Endothelial cell of umbilical vein (primary cell): Measurements from ENCODE around the gene DST. TPM values are rescaled to one million over a fixed set of nuclear protein-coding genes. Genes with fewer than 3 reads are reported as not detected.

Experiments
- BruUV-seq: library from RNA; stranded (reverse); fragments of 400-500 nt; replicated peaks from 2 replicates; lab custom pipeline; 2021; lab: Mats Ljungman, UMichigan
- CTCF ChIA-PET: fragments of 300-600, 350-600 bp; sonication (Branson Sonifier 250); formaldehyde crosslinking; loops from one replicate; lab custom pipeline; 2021; ENCODE audit warnings: antibody characterized with exemption, inconsistent platforms; lab: Charles Lee
- POLR2A ChIA-PET: fragments of 300-600, 350-600 bp; sonication (Branson Sonifier 250); formaldehyde crosslinking; loops from one replicate; lab custom pipeline; 2021; ENCODE audit warnings: antibody characterized with exemption, inconsistent platforms; lab: Charles Lee
- DNase-seq: peaks from one replicate; pipeline ENCODE4 v3.0.0-alpha.2; 2011; ENCODE audit warnings: low read depth, low spot score
- FAIRE-seq: peaks from 2 replicates; lab custom pipeline; 2011; peaks lifted over from hg19 to GRCh38; lab: Jason Lieb, UNC
- H2AFZ ChIP-seq: 2 replicates; pipeline ENCODE4 v1.6.0; 2012; ENCODE audit warnings: low read depth, low read length, control low read depth, inconsistent platforms
- H3K27ac ChIP-seq: 2 replicates; pipeline ENCODE4 v1.5.1; 2011; ENCODE audit warnings: low read depth, mild to moderate bottlenecking, control low read depth, low read length, moderate library complexity; ENCODE audit not compliant: insufficient read depth
- H3K27me3 ChIP-seq, 2 experiments: 2 replicates each; pipeline versions ENCODE4 v1.6.0 to v1.6.1; 2011; ENCODE audit warnings: low read length in 2 of 2, mixed read lengths in 1 of 2; ENCODE audit not compliant: control insufficient read depth in 2 of 2, insufficient read depth in 2 of 2
- H3K36me3 ChIP-seq, 2 experiments: 2 replicates in 1 of 2; 3 replicates in 1 of 2; pipeline ENCODE4 v1.5.1; 2011; ENCODE audit warnings: low read length in 2 of 2, mild to moderate bottlenecking in 1 of 2, moderate library complexity in 1 of 2; ENCODE audit not compliant: control insufficient read depth in 2 of 2, insufficient read depth in 2 of 2; ENCODE audit errors: extremely low read depth in 1 of 2
- H3K4me1 ChIP-seq: 3 replicates; pipeline ENCODE4 v1.5.1; 2011; ENCODE audit warnings: mild to moderate bottlenecking, low read length; ENCODE audit not compliant: control insufficient read depth, insufficient read depth; ENCODE audit errors: extremely low read depth
- H3K4me2 ChIP-seq: 2 replicates; pipeline ENCODE4 v1.6.1; 2011; ENCODE audit warnings: low read length, control low read depth, mixed read lengths; ENCODE audit not compliant: insufficient read depth
- H3K4me3 ChIP-seq, 3 experiments: fragments of 200-600 bp in 1 of 3; sonication (generic), shearing (Covaris generic) in 1 of 3; replicated peaks in 1 of 3; 2 replicates each; pipeline ENCODE4 v1.5.1; 2011 to 2016; ENCODE audit warnings: control low read depth in 3 of 3, low read length in 3 of 3, mild to moderate bottlenecking in 2 of 3, inconsistent platforms in 1 of 3, low read depth in 1 of 3, moderate library complexity in 1 of 3; ENCODE audit not compliant: insufficient read depth in 1 of 3
- H3K79me2 ChIP-seq: 2 replicates; pipeline ENCODE4 v1.6.0; 2012; ENCODE audit warnings: low read length, inconsistent platforms; ENCODE audit not compliant: control insufficient read depth, insufficient read depth
- H3K9ac ChIP-seq: replicated peaks from 2 replicates; pipeline ENCODE3; 2011; ENCODE audit warnings: low read length, control low read depth; ENCODE audit not compliant: insufficient read depth; ENCODE audit errors: extremely low read depth
- H3K9me1 ChIP-seq: replicated peaks from 3 replicates; pipeline ENCODE4 v1.6.0; 2011; ENCODE audit warnings: mild to moderate bottlenecking, low read length; ENCODE audit not compliant: control insufficient read depth, insufficient read depth; ENCODE audit errors: extremely low read depth
- H3K9me3 ChIP-seq: replicated peaks from 2 replicates; pipeline ENCODE4 v1.5.1; 2012; ENCODE audit warnings: low read length, inconsistent platforms; ENCODE audit not compliant: control insufficient read depth, insufficient read depth
- H4K20me1 ChIP-seq: replicated peaks from 2 replicates; pipeline ENCODE3; 2011; ENCODE audit warnings: mild to moderate bottlenecking, low read length; ENCODE audit not compliant: control insufficient read depth, insufficient read depth; ENCODE audit errors: extremely low read depth
- EZH2 ChIP-seq: IDR thresholded peaks from 2 replicates; pipeline ENCODE4 v1.6.1; 2012; ENCODE audit warnings: borderline replicate concordance, low read depth, mild to moderate bottlenecking, moderate library complexity, low read length, inconsistent platforms; ENCODE audit not compliant: severe bottlenecking
- FOS ChIP-seq: IDR thresholded peaks from 2 replicates; pipeline ENCODE4 v1.6.1; 2011; ENCODE audit warnings: mild to moderate bottlenecking, low read length, moderate library complexity, borderline replicate concordance; ENCODE audit not compliant: insufficient read depth
- GATA2 ChIP-seq: IDR thresholded peaks from 2 replicates; pipeline ENCODE4 v1.7.0; 2011; ENCODE audit warnings: low read depth, mild to moderate bottlenecking, moderate library complexity, mixed read lengths, low read length; ENCODE audit not compliant: insufficient read length, insufficient read depth
- JUN ChIP-seq: IDR thresholded peaks from 2 replicates; pipeline ENCODE4 v1.6.1; 2011; ENCODE audit warnings: borderline replicate concordance, low read depth; ENCODE audit not compliant: insufficient read length, insufficient read depth
- MYC ChIP-seq: IDR thresholded peaks from one replicate; pipeline ENCODE4 v1.6.1; 2011; ENCODE audit warnings: mild to moderate bottlenecking, low read depth, low read length
- POLR2A ChIP-seq: IDR thresholded peaks from 2 replicates; pipeline ENCODE4 v1.6.1; 2012; ENCODE audit warnings: low read depth, mild to moderate bottlenecking, control low read depth, low read length
- POLR2AphosphoS5 ChIP-seq: IDR thresholded peaks from 2 replicates; pipeline ENCODE4 v1.6.1; 2012; ENCODE audit warnings: low read depth, mild to moderate bottlenecking, control low read depth, low read length, moderate library complexity; ENCODE audit not compliant: insufficient read depth
- dilution Hi-C: fragments of 300-500 bp; cut with MboI; formaldehyde crosslinking; loops from one replicate; pipeline ENCODE4 v1.15.0; 2019; ENCODE audit warnings: low sequenced_read_pairs; ENCODE audit not compliant: extremely low pct_ligation_motif_present
- intact Hi-C: fragments of 100-400 bp; cut with micrococcal nuclease; formaldehyde crosslinking; loops from one replicate; pipeline ENCODE4 v1.10.0; 2022
- polyA plus RNA-seq, 4 experiments: library from polyadenylated mRNA; depleted of rRNA in 3 of 4; stranded (reverse) in 3 of 4; unstranded in 1 of 4; fragments of >200 nt; gene quantifications; 2 replicates each; pipeline versions ENCODE4 v1.2.1 to v1.2.3, GENCODE V29; 2011 to 2012; ENCODE audit warnings: missing spikeins in 1 of 4
- total RNA-seq: library from RNA; stranded (reverse); gene quantifications from 2 replicates; pipeline ENCODE4 v1.2.3, GENCODE V29; 2021
- TF ChIP-seq, protein P1 (sequence below): IDR thresholded peaks from 2 replicates; pipeline ENCODE4 v1.6.1; 2011; ENCODE audit not compliant: insufficient read depth, insufficient read length
- TF ChIP-seq, protein P2 (sequence below), 2 donors: IDR thresholded peaks; 1 replicate in 1 of 2; 2 replicates in 1 of 2; pipeline ENCODE4 v1.5.1; 2011; ENCODE audit warnings: low read length in 2 of 2, mild to moderate bottlenecking in 2 of 2, moderate library complexity in 2 of 2, control low read depth in 1 of 2, inconsistent platforms in 1 of 2, low read depth in 1 of 2; ENCODE audit not compliant: insufficient read depth in 1 of 2; ENCODE audit errors: extremely low read depth in 1 of 2

The DST gene
- total and polyA plus RNA-seq, 2 donors (not counting 3 experiments of a cell fraction or from before 2014, with no cell fraction given), result 62.3 to 253 TPM

DNA sequence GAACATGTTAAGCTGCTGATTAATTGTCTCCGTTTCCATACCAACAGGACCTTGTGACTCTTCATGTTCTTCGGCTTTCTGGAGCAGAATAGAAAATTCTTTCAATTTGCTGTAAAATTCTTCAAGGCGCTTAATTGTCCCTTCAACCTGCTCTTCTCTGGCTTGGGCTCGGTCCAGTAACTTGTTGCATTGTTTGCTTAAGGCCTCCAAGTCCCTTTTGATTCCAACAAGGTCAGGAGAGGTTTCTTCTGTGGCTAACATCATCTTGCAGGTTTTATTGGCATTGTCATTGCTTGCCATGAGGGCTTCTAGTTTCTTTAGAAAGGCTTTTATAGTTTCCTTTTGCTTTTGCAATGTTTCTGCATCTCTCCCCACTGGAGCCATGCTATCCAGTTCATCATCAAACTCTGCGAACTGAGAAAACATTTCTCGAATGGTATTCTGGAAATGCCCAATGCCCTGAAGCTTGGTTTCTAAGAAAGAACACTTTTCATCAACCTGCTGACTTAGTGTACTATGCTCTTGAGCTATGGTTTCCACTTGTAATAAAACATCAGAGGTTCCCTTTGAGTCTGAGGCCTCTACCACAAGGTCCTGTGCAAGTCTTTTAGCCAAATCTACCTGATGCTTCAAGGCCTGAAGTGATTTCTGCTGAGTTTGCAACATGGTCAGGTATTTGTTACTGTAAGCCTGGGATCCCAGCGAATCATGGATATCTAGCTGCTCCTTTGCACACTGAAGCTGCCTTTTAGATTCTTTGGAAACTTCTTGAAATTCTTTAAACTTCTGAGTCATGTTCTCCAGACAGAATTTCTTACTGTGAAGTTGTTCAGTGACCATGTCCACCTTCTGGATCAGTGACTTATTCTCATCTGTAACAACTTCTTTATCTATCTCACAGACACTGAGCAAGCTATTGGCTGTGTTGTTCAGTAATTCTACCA is 90.2 kb downstream of the DST start:
- FAIRE-seq (no peak), DNase-seq (no peak)
- no peak overlapping the region for H3K27ac ChIP-seq
- no peaks in the 10 kb centered on the region for H4K20me1 ChIP-seq
- H3K27me3 ChIP-seq, result no peaks in the 10 kb centered on the region
- BruUV-seq, result TSS peak; percentile 35
- H3K36me3 ChIP-seq, result peaks cover 4 to 10% of the 10 kb centered on the region in 2 experiments
- ChIA-PET POLR2A (no interaction called here), CTCF (interaction anchor here (0.8 to 4.1 kb wide), 4 partner anchors 10 to 182 kb away, joined by 3 to 20 read pairs (median 5); no protein-coding TSS in a partner anchor)
- H2AFZ ChIP-seq, result no peak overlapping the region
- H3K9me1 ChIP-seq, result no peaks in the 10 kb centered on the region
- TF ChIP-seq POLR2A (no peak), POLR2AphosphoS5 (no peak), EZH2 (no peak), FOS (no peak), GATA2 (no peak), JUN (no peak), MYC (no peak)
- TF ChIP-seq, protein P1, sequence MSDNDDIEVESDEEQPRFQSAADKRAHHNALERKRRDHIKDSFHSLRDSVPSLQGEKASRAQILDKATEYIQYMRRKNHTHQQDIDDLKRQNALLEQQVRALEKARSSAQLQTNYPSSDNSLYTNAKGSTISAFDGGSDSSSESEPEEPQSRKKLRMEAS, result no peak
- TF ChIP-seq, protein P2, sequence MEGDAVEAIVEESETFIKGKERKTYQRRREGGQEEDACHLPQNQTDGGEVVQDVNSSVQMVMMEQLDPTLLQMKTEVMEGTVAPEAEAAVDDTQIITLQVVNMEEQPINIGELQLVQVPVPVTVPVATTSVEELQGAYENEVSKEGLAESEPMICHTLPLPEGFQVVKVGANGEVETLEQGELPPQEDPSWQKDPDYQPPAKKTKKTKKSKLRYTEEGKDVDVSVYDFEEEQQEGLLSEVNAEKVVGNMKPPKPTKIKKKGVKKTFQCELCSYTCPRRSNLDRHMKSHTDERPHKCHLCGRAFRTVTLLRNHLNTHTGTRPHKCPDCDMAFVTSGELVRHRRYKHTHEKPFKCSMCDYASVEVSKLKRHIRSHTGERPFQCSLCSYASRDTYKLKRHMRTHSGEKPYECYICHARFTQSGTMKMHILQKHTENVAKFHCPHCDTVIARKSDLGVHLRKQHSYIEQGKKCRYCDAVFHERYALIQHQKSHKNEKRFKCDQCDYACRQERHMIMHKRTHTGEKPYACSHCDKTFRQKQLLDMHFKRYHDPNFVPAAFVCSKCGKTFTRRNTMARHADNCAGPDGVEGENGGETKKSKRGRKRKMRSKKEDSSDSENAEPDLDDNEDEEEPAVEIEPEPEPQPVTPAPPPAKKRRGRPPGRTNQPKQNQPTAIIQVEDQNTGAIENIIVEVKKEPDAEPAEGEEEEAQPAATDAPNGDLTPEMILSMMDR (IDR thresholded peaks at IDR 0.05; ENCODE audit: extremely low read depth in 1 of 2, insufficient read depth in 1 of 2, low read depth in 1 of 2, low read length in 2 of 2), result no peak
- H3K4me1 ChIP-seq, result no peaks in the 10 kb centered on the region
- H3K9me3 ChIP-seq, result no peaks in the 10 kb centered on the region
- no peak overlapping the region for H3K9ac ChIP-seq
- peaks cover 6% of the 10 kb centered on the region for H3K79me2 ChIP-seq
- dilution Hi-C loops, result no loop called here
- intact Hi-C loops, result no loop called here
- no peak overlapping the region for H3K4me2 ChIP-seq
- no peak overlapping the region for H3K4me3 ChIP-seq
